ENCODE data around the gene CIITA. TPM values are rescaled to one million over a fixed set of nuclear protein-coding genes. Genes with fewer than 3 reads are reported as not detected.

The CIITA gene
- total and polyA plus RNA-seq, 10 of the 15 experiments (the other 5 are each of a cell fraction or from before 2014, with no cell fraction given), result 11.5 to 145 (median 49.7) TPM

DNA sequence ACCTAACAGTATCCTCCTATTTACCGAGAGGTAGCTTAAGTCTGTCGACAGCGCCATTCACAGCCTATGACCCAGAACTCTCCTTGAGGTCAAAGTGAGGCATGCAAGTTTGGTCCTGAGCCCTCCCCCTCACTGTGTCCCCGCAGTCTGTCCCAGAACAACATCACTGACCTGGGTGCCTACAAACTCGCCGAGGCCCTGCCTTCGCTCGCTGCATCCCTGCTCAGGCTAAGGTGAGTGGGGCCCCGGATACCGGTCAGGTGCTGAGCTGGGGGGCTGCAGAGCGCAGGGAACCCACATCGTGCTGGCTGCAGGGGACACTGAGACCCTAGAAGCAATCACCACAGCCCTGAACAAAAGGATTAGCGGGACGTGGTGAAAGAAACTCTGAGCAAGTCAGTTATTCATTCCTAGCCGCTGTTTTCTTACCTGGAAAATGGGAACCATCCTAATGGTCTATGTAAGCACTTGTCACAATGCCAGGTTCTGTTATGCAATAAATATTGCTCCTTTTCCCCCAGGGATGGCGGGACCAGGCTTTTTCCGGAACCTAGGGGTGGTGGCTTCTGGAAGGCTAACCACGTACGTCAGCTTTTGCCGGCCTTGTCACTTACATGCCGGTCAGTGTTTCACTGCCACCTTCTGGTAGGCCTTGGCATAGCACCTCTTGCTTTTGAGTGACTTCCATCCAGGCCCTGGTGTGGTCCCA is 41.4 kb downstream of the CIITA start (continued):
- no peak for TF ChIP-seq NR2C2 (IDR thresholded peaks at IDR 0.05; ENCODE audit: borderline replicate concordance, control insufficient read depth, insufficient read length, low read depth)
- no peak for TF ChIP-seq SRF (IDR thresholded peaks at IDR 0.05; ENCODE audit: low read depth in 2 of 2, low read length in 2 of 2)
- TF ChIP-seq KAT2A (conservative IDR thresholded peaks at IDR 0.05; ENCODE audit: control insufficient read depth, low read depth, low read length), result no peak
- no peak for TF ChIP-seq USF1 (IDR thresholded peaks at IDR 0.05; ENCODE audit: borderline replicate concordance, extremely low read length, insufficient read depth, low read depth, low read length)
- TF ChIP-seq TCF12 (IDR thresholded peaks at IDR 0.05; ENCODE audit: low read depth, low read length), result no peak
- no peak for TF ChIP-seq HCFC1 (IDR thresholded peaks at IDR 0.05; ENCODE audit: low read length)
- peak; percentile 91 to 99 (median 99) for TF ChIP-seq CTCF (IDR thresholded peaks at IDR 0.05 in 2 of 3, conservative IDR thresholded peaks at IDR 0.05 in 1 of 3; ENCODE audit: control insufficient read depth in 2 of 3, extremely low read depth in 1 of 3, insufficient read depth in 1 of 3, low read depth in 3 of 3, low read length in 3 of 3)
- no peak for TF ChIP-seq TCF3 (IDR thresholded peaks at IDR 0.05; ENCODE audit: borderline replicate concordance, insufficient read depth, low read depth, low read length)
- TF ChIP-seq TARDBP (IDR thresholded peaks at IDR 0.05; ENCODE audit: borderline replicate concordance), result no peak
- peak; percentile 38; the same call in 1 of the 2 replicates for TF ChIP-seq SMARCA5 (IDR thresholded peaks at IDR 0.05)
- TF ChIP-seq, protein P1, sequence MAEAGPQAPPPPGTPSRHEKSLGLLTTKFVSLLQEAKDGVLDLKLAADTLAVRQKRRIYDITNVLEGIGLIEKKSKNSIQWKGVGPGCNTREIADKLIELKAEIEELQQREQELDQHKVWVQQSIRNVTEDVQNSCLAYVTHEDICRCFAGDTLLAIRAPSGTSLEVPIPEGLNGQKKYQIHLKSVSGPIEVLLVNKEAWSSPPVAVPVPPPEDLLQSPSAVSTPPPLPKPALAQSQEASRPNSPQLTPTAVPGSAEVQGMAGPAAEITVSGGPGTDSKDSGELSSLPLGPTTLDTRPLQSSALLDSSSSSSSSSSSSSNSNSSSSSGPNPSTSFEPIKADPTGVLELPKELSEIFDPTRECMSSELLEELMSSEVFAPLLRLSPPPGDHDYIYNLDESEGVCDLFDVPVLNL (IDR thresholded peaks at IDR 0.05; ENCODE audit: low read depth, low read length), result no peak
- TF ChIP-seq GATAD2B (conservative IDR thresholded peaks at IDR 0.05; ENCODE audit: low read depth), result no peak; the same call in 1 of the 2 replicates
- TF ChIP-seq HDAC2 (IDR thresholded peaks at IDR 0.05), result no peak
- TF ChIP-seq POLR2AphosphoS5 (IDR thresholded peaks at IDR 0.05; ENCODE audit: low read length), result peak; percentile 54; the same call in 1 of the 2 replicates
- TF ChIP-seq MTA3 (IDR thresholded peaks at IDR 0.05; ENCODE audit: borderline replicate concordance, low read length), result no peak
- no peak for TF ChIP-seq SMAD1 (IDR thresholded peaks at IDR 0.05; ENCODE audit: low read depth, partially characterized antibody)
- no peak for TF ChIP-seq ZNF207 (IDR thresholded peaks at IDR 0.05; ENCODE audit: borderline replicate concordance)
- TF ChIP-seq IKZF1 (conservative IDR thresholded peaks at IDR 0.05), result peak; percentile 76
- no peak for TF ChIP-seq STAT3 (IDR thresholded peaks at IDR 0.05; ENCODE audit: low read depth, low read length)
- no peak for TF ChIP-seq NRF1 (conservative IDR thresholded peaks at IDR 0.05; ENCODE audit: low read depth, low read length)
- no peak for TF ChIP-seq SUPT20H (IDR thresholded peaks at IDR 0.05; ENCODE audit: borderline replicate concordance, control insufficient read depth, low read depth, low read length)
- no peak for TF ChIP-seq ZNF384 (IDR thresholded peaks at IDR 0.05; ENCODE audit: borderline replicate concordance, low read depth, low read length)
- TF ChIP-seq E4F1 (IDR thresholded peaks at IDR 0.05; ENCODE audit: borderline replicate concordance, partially characterized antibody), result no peak
- TF ChIP-seq SP1 (IDR thresholded peaks at IDR 0.05; ENCODE audit: low read depth, low read length), result no peak
- TF ChIP-seq SIN3A (IDR thresholded peaks at IDR 0.05; ENCODE audit: low read depth, low read length), result no peak
- TF ChIP-seq CBX5 (IDR thresholded peaks at IDR 0.05; ENCODE audit: low read depth), result no peak
